Neuronal stem cell (in vitro differentiated cells): Measurements from ENCODE around the gene RBMS3.

Source experiments
- DNase-seq: peaks from one replicate; pipeline ENCODE4 v3.0.0-alpha.2; 2013; ENCODE audit warnings: low spot score
- H2AFZ ChIP-seq: one replicate; pipeline ENCODE4 v1.6.1; 2013; ENCODE audit warnings: mild to moderate bottlenecking, low read length, inconsistent platforms
- H2AK5ac ChIP-seq: 2 replicates; pipeline ENCODE4 v1.6.1; 2013; ENCODE audit warnings: low read depth, mild to moderate bottlenecking, inconsistent platforms, low read length, moderate library complexity, mixed read lengths
- H2BK120ac ChIP-seq: 2 replicates; pipeline ENCODE4 v1.6.1; 2013; ENCODE audit warnings: low read depth, mild to moderate bottlenecking, inconsistent platforms, low read length, moderate library complexity, mixed read lengths
- H2BK12ac ChIP-seq: one replicate; pipeline ENCODE4 v1.6.1; 2013; ENCODE audit warnings: low read length, inconsistent platforms
- H2BK15ac ChIP-seq: 2 replicates; pipeline ENCODE4 v1.6.1; 2013; ENCODE audit warnings: mild to moderate bottlenecking, low read length, inconsistent platforms, mixed read lengths
- H2BK5ac ChIP-seq: one replicate; pipeline ENCODE4 v1.6.1; 2013; ENCODE audit warnings: inconsistent platforms, mild to moderate bottlenecking, low read length, moderate library complexity
- H3K14ac ChIP-seq: one replicate; pipeline ENCODE4 v1.6.1; 2013; ENCODE audit warnings: low read length, inconsistent platforms
- H3K18ac ChIP-seq: 2 replicates; pipeline ENCODE4 v1.6.1; 2013; ENCODE audit warnings: low read length, inconsistent platforms
- H3K23ac ChIP-seq: 2 replicates; pipeline ENCODE4 v1.6.1; 2013; ENCODE audit warnings: low read depth, mild to moderate bottlenecking, mixed read lengths, low read length, inconsistent platforms; ENCODE audit not compliant: poor library complexity
- H3K27ac ChIP-seq: replicated peaks from 3 replicates; pipeline ENCODE4 v1.5.1; 2013; ENCODE audit warnings: low read length, inconsistent platforms
- H3K27me3 ChIP-seq, 3 experiments: 2 replicates each; pipeline ENCODE4 v1.6.1; 2013; ENCODE audit warnings: low read length in 3 of 3, mild to moderate bottlenecking in 2 of 3, inconsistent platforms in 1 of 3, low read depth in 1 of 3, mixed read lengths in 1 of 3, moderate library complexity in 1 of 3; ENCODE audit not compliant: control insufficient read depth in 3 of 3, insufficient read depth in 3 of 3
- H3K36me3 ChIP-seq, 2 donors: replicated peaks in 1 of 2; 2 replicates each; pipeline ENCODE4 v1.6.1; 2013; ENCODE audit warnings: low read length in 2 of 2; ENCODE audit not compliant: control insufficient read depth in 2 of 2, insufficient read depth in 2 of 2
- H3K4ac ChIP-seq: 2 replicates; pipeline ENCODE4 v1.6.1; 2013; ENCODE audit warnings: inconsistent platforms, mild to moderate bottlenecking, low read length, moderate library complexity
- H3K4me1 ChIP-seq, 2 donors: 1 replicate in 1 of 2; 2 replicates in 1 of 2; pipeline ENCODE4 v1.6.1; 2013; ENCODE audit warnings: low read length in 2 of 2, low read depth in 1 of 2; ENCODE audit not compliant: control insufficient read depth in 2 of 2, insufficient read depth in 1 of 2
- H3K4me2 ChIP-seq: one replicate; pipeline ENCODE4 v1.6.1; 2013; ENCODE audit warnings: mild to moderate bottlenecking, low read length, inconsistent platforms; ENCODE audit not compliant: insufficient read depth, poor library complexity, severe bottlenecking
- H3K4me3 ChIP-seq, 2 donors: 2 replicates each; pipeline ENCODE4 v1.5.1; 2013; ENCODE audit warnings: low read length in 2 of 2, mild to moderate bottlenecking in 2 of 2, inconsistent platforms in 1 of 2, moderate library complexity in 1 of 2
- H3K79me1 ChIP-seq: one replicate; pipeline ENCODE4 v1.6.1; 2013; ENCODE audit warnings: low read depth, mild to moderate bottlenecking, inconsistent platforms, low read length, moderate library complexity
- H3K9ac ChIP-seq: one replicate; pipeline ENCODE4 v1.6.1; 2013; ENCODE audit warnings: mild to moderate bottlenecking, low read depth, low read length, inconsistent platforms; ENCODE audit not compliant: poor library complexity
- H3K9me3 ChIP-seq, 2 donors: replicated peaks in 1 of 2; 2 replicates each; pipeline versions ENCODE3 to v1.6.1; 2013; ENCODE audit warnings: low read length in 2 of 2, mild to moderate bottlenecking in 2 of 2, inconsistent platforms in 1 of 2, low read depth in 1 of 2, mixed read lengths in 1 of 2, moderate library complexity in 1 of 2; ENCODE audit not compliant: control insufficient read depth in 2 of 2, insufficient read depth in 1 of 2
- H4K8ac ChIP-seq: one replicate; pipeline ENCODE4 v1.6.1; 2013; ENCODE audit warnings: low read depth, mild to moderate bottlenecking, inconsistent platforms, low read length, moderate library complexity
- H4K91ac ChIP-seq: one replicate; pipeline ENCODE4 v1.6.1; 2013; ENCODE audit warnings: low read length, low read depth, mild to moderate bottlenecking, inconsistent platforms; ENCODE audit not compliant: poor library complexity
- WGBS, 2 donors: extraction: QIAGEN DNeasy Blood & Tissue Kit; methylation state at CpG; one replicate each; pipeline ENCODE4 v1.1.7; 2013; ENCODE audit warnings: missing lambda C conversion rate in 2 of 2, mixed read lengths in 1 of 2; ENCODE audit not compliant: insufficient read length in 2 of 2, insufficient replicate concordance in 1 of 2; ENCODE audit errors: extremely low coverage in 2 of 2; 5-methylcytosine and 5-hydroxymethylcytosine counted together

RBMS3 gene

DNA sequence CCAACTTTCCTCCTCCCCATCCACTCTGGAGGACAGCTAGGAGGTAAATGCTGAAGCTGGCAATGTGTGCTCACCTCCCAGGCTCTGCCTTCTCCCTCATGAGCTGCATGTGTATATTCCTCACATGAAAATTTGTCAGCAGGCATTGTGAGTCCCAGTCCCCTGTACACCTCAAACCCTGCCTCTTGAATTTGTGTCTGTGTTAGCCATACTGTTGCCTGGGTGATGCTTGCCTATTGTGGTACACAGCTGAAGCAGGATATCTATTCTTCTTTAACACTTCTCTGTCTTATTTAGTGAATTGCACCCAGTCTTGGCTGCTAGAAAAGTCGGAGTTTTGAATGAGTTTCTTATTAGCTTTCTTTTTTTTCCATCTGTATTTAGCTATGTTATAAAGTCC, 739.5 kb downstream of the RBMS3 start:
- no peak overlapping the region for H2BK120ac ChIP-seq
- H2BK5ac ChIP-seq = no peak overlapping the region
- H3K18ac ChIP-seq = no peak overlapping the region
- H3K27ac ChIP-seq = no peak overlapping the region
- no peaks in the 10 kb centered on the region for H3K79me1 ChIP-seq
- H2AFZ ChIP-seq = no peak overlapping the region
- no peak overlapping the region for H3K23ac ChIP-seq
- no peak overlapping the region for H4K8ac ChIP-seq
- no CpG with 5 or more reads among the region's 1 CpG for WGBS, 2 donors
- H3K4me2 ChIP-seq = no peak overlapping the region
- H3K36me3 ChIP-seq = no peaks in the 10 kb centered on the region
- H2BK12ac ChIP-seq = no peak overlapping the region
- no peak overlapping the region for H4K91ac ChIP-seq
- no peak for DNase-seq
- H2AK5ac ChIP-seq = no peak overlapping the region
- no peak overlapping the region for H3K14ac ChIP-seq
- no peak overlapping the region for H3K4ac ChIP-seq
- H3K4me1 ChIP-seq = peaks cover 0 to 5% of the 10 kb centered on the region in 2 donors
- H2BK15ac ChIP-seq = no peak overlapping the region
- H3K4me3 ChIP-seq = no peak overlapping the region
- H3K9ac ChIP-seq = no peak overlapping the region
- no peaks in the 10 kb centered on the region for H3K27me3 ChIP-seq
- H3K9me3 ChIP-seq = peaks cover 0 to 1% of the 10 kb centered on the region in 2 donors

- Histone ChIP-seq H2BK120ac (no peak overlapping the region), H3K4ac (no peak overlapping the region), H2BK15ac (no peak overlapping the region), H3K36me3 (no peaks in the 10 kb centered on the region), H3K9me3 (no peaks in the 10 kb centered on the region), H3K9ac (no peak overlapping the region), H4K91ac (no peak overlapping the region), H4K8ac (no peak overlapping the region), H3K27me3 (no peaks in the 10 kb centered on the region), H3K79me1 (no peaks in the 10 kb centered on the region), H3K14ac (no peak overlapping the region), H3K23ac (no peak overlapping the region), H2BK5ac (no peak overlapping the region), H3K4me1 (peaks cover 0 to 5% of the 10 kb centered on the region in 2 donors), H3K4me2 (no peak overlapping the region), H3K27ac (no peak overlapping the region), H2BK12ac (no peak overlapping the region), H2AK5ac (no peak overlapping the region), H3K18ac (no peak overlapping the region), H3K4me3 (no peak overlapping the region), H2AFZ (no peak overlapping the region)
- no peak for DNase-seq
- WGBS, 2 donors = no CpG with 5 or more reads among the region's 4 CpGs
These were observed 743.6 kb downstream of the RBMS3 start for GRCh38 chr3:30024466-30024865.

GRCh38 chr3:30026851-30027250, 746.0 kb downstream of the RBMS3 start:
- Histone ChIP-seq H3K27ac (no peak overlapping the region), H2AK5ac (no peak overlapping the region), H3K4ac (no peak overlapping the region), H2BK5ac (no peak overlapping the region), H3K79me1 (no peaks in the 10 kb centered on the region), H2BK120ac (no peak overlapping the region), H2BK15ac (no peak overlapping the region), H3K27me3 (no peaks in the 10 kb centered on the region), H3K14ac (no peak overlapping the region), H2BK12ac (no peak overlapping the region), H3K4me3 (no peak overlapping the region), H3K23ac (no peak overlapping the region), H3K36me3 (no peaks in the 10 kb centered on the region), H3K9ac (no peak overlapping the region), H3K18ac (no peak overlapping the region), H3K4me2 (no peak overlapping the region), H3K4me1 (no peaks in the 10 kb centered on the region), H4K91ac (no peak overlapping the region), H3K9me3 (no peaks in the 10 kb centered on the region), H2AFZ (no peak overlapping the region), H4K8ac (no peak overlapping the region)
- no CpG with 5 or more reads among the region's 1 CpG for WGBS, 2 donors
- no peak for DNase-seq

- Histone ChIP-seq H3K79me1 (no peaks in the 10 kb centered on the region), H3K4me2 (no peak overlapping the region), H2AFZ (no peak overlapping the region), H2BK12ac (no peak overlapping the region), H3K4me3 (no peak overlapping the region), H3K4me1 (no peaks in the 10 kb centered on the region), H3K27me3 (no peaks in the 10 kb centered on the region), H3K9ac (no peak overlapping the region), H3K18ac (no peak overlapping the region), H4K8ac (no peak overlapping the region), H4K91ac (no peak overlapping the region), H3K36me3 (no peaks in the 10 kb centered on the region), H2BK5ac (no peak overlapping the region), H3K27ac (no peak overlapping the region), H2BK15ac (no peak overlapping the region), H2AK5ac (no peak overlapping the region), H3K14ac (no peak overlapping the region), H2BK120ac (no peak overlapping the region), H3K9me3 (no peaks in the 10 kb centered on the region), H3K23ac (no peak overlapping the region), H3K4ac (no peak overlapping the region)
- no CpG with 5 or more reads among the region's 1 CpG for WGBS, 2 donors
- DNase-seq = no peak
These were observed 753.5 kb downstream of the RBMS3 start for GRCh38 chr3:30034246-30034991.
